DND-41 (cell line): ENCODE measurements around the gene STX12.

ENCODE experiments used
- EZH2 ChIP-seq: IDR thresholded peaks from 3 replicates; pipeline ENCODE4 v1.6.1; 2012; ENCODE audit warnings: borderline replicate concordance, low read depth, mild to moderate bottlenecking, moderate library complexity, low read length, inconsistent platforms; ENCODE audit not compliant: severe bottlenecking
- TF ChIP-seq, protein P1 (sequence below): IDR thresholded peaks from 2 replicates; pipeline ENCODE4 v1.5.1; 2012; ENCODE audit warnings: borderline replicate concordance, low read length, moderate library complexity, mild to moderate bottlenecking; ENCODE audit not compliant: poor library complexity, severe bottlenecking; ENCODE audit errors: extremely low read depth

DNA sequence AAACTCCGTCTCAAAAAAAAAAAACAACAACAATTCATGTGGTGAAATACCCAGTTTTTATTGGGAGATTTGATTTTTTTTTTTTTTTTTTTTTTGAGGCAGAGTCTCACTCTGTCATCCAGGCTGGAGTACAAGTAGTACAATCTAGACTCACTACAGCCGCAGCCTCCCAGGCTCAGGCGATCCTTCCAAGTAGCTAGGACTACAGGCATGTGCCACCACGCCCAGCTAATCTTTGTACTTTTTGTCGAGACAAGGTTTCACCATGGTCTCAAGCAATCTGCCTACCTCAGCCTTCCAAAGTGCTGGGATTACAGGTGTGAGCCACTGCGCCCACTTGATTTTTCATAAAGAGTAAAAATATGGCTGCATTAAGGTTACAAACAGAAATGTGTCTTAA is 31.9 kb upstream of the STX12 start:
- TF ChIP-seq, protein P1, sequence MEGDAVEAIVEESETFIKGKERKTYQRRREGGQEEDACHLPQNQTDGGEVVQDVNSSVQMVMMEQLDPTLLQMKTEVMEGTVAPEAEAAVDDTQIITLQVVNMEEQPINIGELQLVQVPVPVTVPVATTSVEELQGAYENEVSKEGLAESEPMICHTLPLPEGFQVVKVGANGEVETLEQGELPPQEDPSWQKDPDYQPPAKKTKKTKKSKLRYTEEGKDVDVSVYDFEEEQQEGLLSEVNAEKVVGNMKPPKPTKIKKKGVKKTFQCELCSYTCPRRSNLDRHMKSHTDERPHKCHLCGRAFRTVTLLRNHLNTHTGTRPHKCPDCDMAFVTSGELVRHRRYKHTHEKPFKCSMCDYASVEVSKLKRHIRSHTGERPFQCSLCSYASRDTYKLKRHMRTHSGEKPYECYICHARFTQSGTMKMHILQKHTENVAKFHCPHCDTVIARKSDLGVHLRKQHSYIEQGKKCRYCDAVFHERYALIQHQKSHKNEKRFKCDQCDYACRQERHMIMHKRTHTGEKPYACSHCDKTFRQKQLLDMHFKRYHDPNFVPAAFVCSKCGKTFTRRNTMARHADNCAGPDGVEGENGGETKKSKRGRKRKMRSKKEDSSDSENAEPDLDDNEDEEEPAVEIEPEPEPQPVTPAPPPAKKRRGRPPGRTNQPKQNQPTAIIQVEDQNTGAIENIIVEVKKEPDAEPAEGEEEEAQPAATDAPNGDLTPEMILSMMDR = no peak
- TF ChIP-seq EZH2 = no peak
